Skeletal muscle cell (primary cell): ENCODE measurements around the gene HBEGF.
"Not testable (repeated sequence)": the region's sequence is repeated elsewhere in the genome, so short reads cannot be mapped to it uniquely, and the experiment has no call there.

ENCODE experiments used
- DNase-seq: peaks from one replicate; pipeline ENCODE4 v3.0.0-alpha.2; 2010; ENCODE audit warnings: low read depth
- H3K4me3 ChIP-seq: 2 replicates; pipeline ENCODE4 v1.5.1; 2011; ENCODE audit warnings: low read depth, mild to moderate bottlenecking, control low read depth, low read length, moderate library complexity

HBEGF gene

DNA sequence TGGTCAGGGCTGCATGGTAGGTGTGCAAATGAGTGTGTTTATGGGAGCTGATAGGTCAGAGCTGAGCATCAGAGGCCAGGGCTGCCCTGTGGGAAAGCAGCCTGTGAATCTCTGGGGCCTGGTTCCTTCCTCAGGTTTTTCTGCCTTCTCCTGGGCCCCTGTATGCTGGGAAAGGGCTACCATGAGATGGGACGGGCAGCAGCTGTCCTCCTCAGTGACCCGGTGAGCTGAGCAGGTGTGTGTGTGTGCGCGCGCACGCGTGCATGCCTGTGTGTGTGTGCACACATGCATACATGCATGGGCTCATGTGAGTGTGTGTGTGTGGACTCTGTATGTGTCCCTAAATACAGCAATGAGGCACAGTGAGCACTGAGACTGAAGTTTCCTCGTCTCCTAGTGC lies 15.9 kb upstream of the HBEGF start:
- no peak overlapping the region for H3K4me3 ChIP-seq
- DNase-seq = no peak

- no peak overlapping the region for H3K4me3 ChIP-seq
- DNase-seq = no peak
These were observed 15.5 kb upstream of the HBEGF start for GRCh38 chr5:140361901-140362300.

GRCh38 chr5:140360681-140361479 lies 14.5 kb upstream of the HBEGF start:
- DNase-seq = no peak
- H3K4me3 ChIP-seq = no peak overlapping the region

- H3K4me3 ChIP-seq = no peak within 1 kb of the TSS
- no peak for DNase-seq
These were observed 13.7 kb upstream of the HBEGF start, which contains the start of gene SLC4A9 for GRCh38 chr5:140360101-140360500. Gene SLC4A9 (plus strand): TSS chr5:140360194. CDS start chr5:140360237, 43 bp downstream.

GRCh38 chr5:140358738-140359310 lies 12.4 kb upstream of the HBEGF start:
- no peak for DNase-seq
- H3K4me3 ChIP-seq = no peak overlapping the region

DNA sequence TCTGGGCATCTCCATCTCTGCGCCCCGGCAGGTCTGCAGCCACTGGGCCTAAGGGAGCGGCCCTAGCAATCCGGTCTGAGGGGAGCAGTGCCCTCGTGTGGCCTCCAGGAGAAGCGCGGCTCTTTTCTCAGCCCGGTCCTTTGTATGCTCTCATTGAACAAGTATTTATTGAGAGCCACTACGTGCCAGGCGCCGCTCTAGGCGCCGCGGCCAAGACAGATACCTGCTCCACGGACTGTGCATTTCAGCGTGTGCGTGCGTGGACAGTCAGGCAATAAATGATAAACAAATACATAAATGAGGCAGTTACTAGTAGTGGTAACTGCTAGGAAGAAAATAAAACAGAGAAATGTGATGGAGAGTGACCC lies 11.3 kb upstream of the HBEGF start:
- H3K4me3 ChIP-seq = no peak overlapping the region
- no peak for DNase-seq

GRCh38 chr5:140356853-140357725 lies 10.7 kb upstream of the HBEGF start:
- no peak overlapping the region for H3K4me3 ChIP-seq
- DNase-seq = no peak

GRCh38 chr5:140355546-140355945 lies 9.1 kb upstream of the HBEGF start:
- no peak for DNase-seq
- no peak overlapping the region for H3K4me3 ChIP-seq

GRCh38 chr5:140351609-140352334 lies 5.4 kb upstream of the HBEGF start:
- no peak for DNase-seq
- H3K4me3 ChIP-seq = no peak overlapping the region

DNA sequence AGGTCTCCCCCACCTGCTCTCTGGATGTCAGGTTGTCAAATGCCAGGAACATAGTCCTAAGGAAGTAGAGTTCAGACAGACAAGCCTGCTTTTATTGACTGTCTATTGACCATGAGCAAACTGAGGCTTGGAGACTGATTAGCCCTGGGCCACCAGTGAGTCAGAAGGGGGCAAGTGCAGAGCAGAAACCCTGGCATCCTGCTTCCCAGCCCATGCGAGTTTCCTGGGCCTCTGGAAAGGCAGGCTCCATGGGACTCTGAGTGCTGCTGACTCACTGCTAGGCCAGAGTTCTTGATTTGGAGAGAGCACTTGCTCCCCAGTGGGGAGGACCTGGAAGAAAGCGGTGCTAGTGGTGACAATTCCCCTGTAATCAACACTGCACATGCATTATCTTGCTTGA lies 2.8 kb upstream of the HBEGF start:
- no peak for DNase-seq
- H3K4me3 ChIP-seq = no peak overlapping the region

- no peak overlapping the region for H3K4me3 ChIP-seq
- DNase-seq = no peak
These were observed 1.7 kb upstream of the HBEGF start for GRCh38 chr5:140348104-140348503.

DNA sequence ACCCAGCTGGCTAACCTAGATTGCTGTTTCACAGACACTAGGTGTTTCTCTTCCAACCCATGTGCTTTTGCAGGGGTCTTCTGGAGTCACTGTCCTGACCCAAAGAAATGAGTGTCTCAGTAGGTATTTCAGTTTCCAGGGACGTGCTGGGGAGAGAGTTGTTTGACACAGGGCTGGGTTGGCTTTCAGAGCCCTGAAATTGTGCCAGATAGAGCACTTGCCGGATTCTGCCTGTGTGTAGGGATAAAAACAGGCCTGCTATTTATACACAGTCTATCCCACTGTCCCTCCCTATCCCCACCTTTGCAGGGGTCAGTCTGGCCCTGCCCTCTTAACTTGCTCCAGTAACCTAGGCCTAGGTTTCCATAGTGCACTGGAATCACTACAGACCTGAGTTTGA lies 957 bp upstream of the HBEGF start:
- no peak overlapping the region for H3K4me3 ChIP-seq
- DNase-seq = no peak

DNA sequence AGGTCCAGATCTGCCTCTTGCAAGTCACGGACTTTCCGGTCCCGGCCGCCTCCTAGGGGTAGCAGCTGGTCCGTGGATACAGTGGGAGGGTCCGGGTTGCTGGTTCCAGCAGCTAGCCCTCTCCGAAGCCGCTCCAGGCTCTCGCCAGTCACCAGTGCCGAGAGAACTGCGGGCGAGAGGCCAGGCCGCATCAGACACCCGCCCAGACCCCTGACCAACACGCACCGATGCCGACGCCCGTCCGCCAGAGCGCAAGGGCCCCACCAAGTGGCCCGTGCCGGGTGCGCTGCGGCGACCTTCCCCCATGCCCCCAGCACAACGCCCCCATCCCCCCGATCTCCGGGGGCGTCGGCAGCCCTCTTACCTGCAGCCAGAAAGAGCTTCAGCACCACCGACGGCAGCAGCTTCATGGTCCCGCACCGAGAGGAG lies 470 bp downstream of the HBEGF start:
- DNase-seq = no peak
- H3K4me3 ChIP-seq = peak overlapping the region; percentile 65

DNA sequence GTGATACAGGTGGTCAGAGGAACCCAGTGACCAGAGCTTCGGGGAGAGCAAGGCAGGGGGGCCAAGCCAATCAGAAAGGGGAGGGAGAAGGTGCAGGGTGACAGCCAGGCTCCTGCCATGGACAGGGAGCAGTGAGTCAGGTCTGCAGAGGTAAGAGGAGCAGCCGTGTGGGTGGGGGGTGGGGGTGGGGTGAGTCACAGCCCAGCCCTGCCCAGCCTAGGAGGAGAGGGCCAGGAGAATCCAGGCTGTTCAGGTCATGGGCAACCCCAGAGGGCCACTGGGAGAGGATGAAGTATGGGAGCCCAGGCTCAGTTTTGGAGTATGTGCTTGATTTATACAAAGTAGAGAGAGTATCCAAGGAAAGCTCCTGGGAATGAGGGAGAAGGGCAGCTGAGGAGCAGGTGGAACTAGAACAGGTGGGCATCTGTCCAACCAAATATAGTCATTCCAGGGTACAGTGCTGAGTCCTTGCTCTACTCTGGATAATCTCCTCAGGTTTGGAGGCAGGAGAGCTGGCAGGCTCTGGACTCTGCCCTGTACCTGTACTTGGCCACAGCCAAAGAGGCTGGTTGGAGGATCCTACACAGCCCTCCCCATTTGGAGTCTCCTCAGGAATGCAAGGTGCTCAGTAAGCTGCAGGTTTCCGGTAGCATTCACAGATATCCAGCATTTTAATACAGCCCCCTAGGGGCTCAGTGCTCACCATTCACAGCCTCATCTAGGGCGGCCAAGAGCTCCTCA lies 1.6 kb downstream of the HBEGF start:
- DNase-seq = no peak
- H3K4me3 ChIP-seq = peak overlapping the region; percentile 65

DNA sequence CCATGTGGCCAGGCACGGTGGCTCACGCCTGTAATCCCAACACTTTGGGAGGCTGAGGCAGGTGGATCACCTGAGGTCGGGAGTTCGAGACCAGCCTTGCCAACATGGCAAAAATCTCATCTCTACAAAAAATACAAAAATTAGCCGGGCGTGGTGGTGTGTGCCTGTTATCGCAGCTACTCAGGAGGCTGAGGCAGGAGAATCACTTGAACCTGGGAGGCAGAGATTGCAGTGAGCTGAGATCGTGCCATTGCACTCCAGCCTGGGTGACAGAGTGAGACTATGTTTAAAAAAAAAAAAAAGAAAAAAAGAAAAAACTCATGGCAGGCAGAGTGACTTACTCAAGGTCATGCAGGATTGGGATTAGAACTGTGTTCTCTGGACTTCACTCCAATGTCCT lies 2.6 kb downstream of the HBEGF start:
- DNase-seq, H3K4me3 ChIP-seq: not testable (repeated sequence)

- no peak overlapping the region for H3K4me3 ChIP-seq
- DNase-seq = no peak
These were observed 3.5 kb downstream of the HBEGF start for GRCh38 chr5:140342896-140343295.

GRCh38 chr5:140342287-140342686 lies 4.1 kb downstream of the HBEGF start:
- DNase-seq = no peak
- H3K4me3 ChIP-seq = no peak overlapping the region

GRCh38 chr5:140341591-140341990 lies 4.8 kb downstream of the HBEGF start:
- H3K4me3 ChIP-seq = no peak overlapping the region
- no peak for DNase-seq

- H3K4me3 ChIP-seq = no peak overlapping the region
- DNase-seq = no peak
These were observed 5.7 kb downstream of the HBEGF start for GRCh38 chr5:140340605-140341121.
